Muscle of arm (tissue), 12 donors: ENCODE measurements around the gene EPC2. TPM values are rescaled to one million over a fixed set of nuclear protein-coding genes. Genes with fewer than 3 reads are reported as not detected.
A peak's percentile ranks its signal among the peaks of the same experiment; 100 is the strongest.
"Not testable (repeated sequence)": the region's sequence is repeated elsewhere in the genome, so short reads cannot be mapped to it uniquely, and the experiment has no call there.

Experiments used
- DNase-seq: peaks from one replicate; pipeline ENCODE4 v3.0.0-alpha.2; 2013
- polyA plus RNA-seq, 12 donors: library from polyadenylated mRNA; unstranded; fragments of 120-200 nt; gene quantifications; one replicate each; pipeline ENCODE4 v1.2.1, GENCODE V29; 2013; ENCODE audit not compliant: insufficient read length in 12 of 12

The EPC2 gene
- polyA plus RNA-seq, 12 donors, result 26.3 to 47.8 (median 29.9) TPM; not detected in 1

- DNase-seq, result no peak
These were observed 9.8 kb upstream of the EPC2 start for GRCh38 chr2:148634749-148635148.

- DNase-seq, result no peak
These were observed 6.0 kb upstream of the EPC2 start for GRCh38 chr2:148638543-148638942.

- DNase-seq, result no peak
These were observed 3.8 kb upstream of the EPC2 start for GRCh38 chr2:148640767-148641166.

GRCh38 chr2:148642112-148642744 is 2.3 kb upstream of the EPC2 start:
- no peak for DNase-seq

- DNase-seq, result no peak
These were observed 1.6 kb upstream of the EPC2 start for GRCh38 chr2:148642891-148643416.

GRCh38 chr2:148643421-148643820 is 1.1 kb upstream of the EPC2 start:
- DNase-seq, result no peak

GRCh38 chr2:148644883-148645538 is 460 bp downstream of the EPC2 start:
- peak; percentile 98 for DNase-seq

- DNase-seq, result peak; percentile 54
These were observed 1.1 kb downstream of the EPC2 start for GRCh38 chr2:148645539-148646230.

- no peak for DNase-seq
These were observed 1.6 kb downstream of the EPC2 start for GRCh38 chr2:148646231-148646559.

- DNase-seq, result not testable (repeated sequence)
These were observed 3.2 kb downstream of the EPC2 start for GRCh38 chr2:148647711-148648110.

- DNase-seq, result no peak
These were observed 5.4 kb downstream of the EPC2 start for GRCh38 chr2:148649936-148650335.

- DNase-seq, result no peak
These were observed 6.3 kb downstream of the EPC2 start for GRCh38 chr2:148650881-148651280.

GRCh38 chr2:148651972-148652371 is 7.4 kb downstream of the EPC2 start:
- no peak for DNase-seq

- DNase-seq, result no peak
These were observed 8.9 kb downstream of the EPC2 start for GRCh38 chr2:148653437-148653836.

- DNase-seq, result no peak
These were observed 9.9 kb downstream of the EPC2 start for GRCh38 chr2:148654435-148654834.

- DNase-seq, result no peak
These were observed 12.0 kb downstream of the EPC2 start for GRCh38 chr2:148656516-148656915.

GRCh38 chr2:148658807-148659722 is 14.5 kb downstream of the EPC2 start:
- no peak for DNase-seq

GRCh38 chr2:148660999-148661398 is 16.4 kb downstream of the EPC2 start:
- DNase-seq, result no peak

GRCh38 chr2:148662332-148662731 is 17.8 kb downstream of the EPC2 start:
- not testable (repeated sequence) for DNase-seq

GRCh38 chr2:148664229-148664628 is 19.7 kb downstream of the EPC2 start:
- no peak for DNase-seq

GRCh38 chr2:148666555-148666954 is 22.0 kb downstream of the EPC2 start:
- no peak for DNase-seq
